Keratinocyte (primary cell): Measurements from ENCODE around the gene PAK2. TPM values are rescaled to one million over a fixed set of nuclear protein-coding genes. Genes with fewer than 3 reads are reported as not detected.

Experiments used
- DNase-seq: peaks from one replicate; pipeline ENCODE4 v3.0.0-alpha.2; 2011; ENCODE audit warnings: low read depth, missing footprints, low spot score
- FAIRE-seq: peaks from 2 replicates; lab custom pipeline; 2011; peaks lifted over from hg19 to GRCh38; lab: Jason Lieb, UNC
- H2AFZ ChIP-seq: 2 replicates; pipeline ENCODE4 v1.6.0; 2012; ENCODE audit warnings: low read length, control low read depth, inconsistent platforms; ENCODE audit not compliant: control insufficient read depth
- H3K27ac ChIP-seq: 2 replicates; pipeline ENCODE4 v1.5.1; 2011; ENCODE audit warnings: low read length; ENCODE audit not compliant: control insufficient read depth, insufficient read depth
- H3K27me3 ChIP-seq: 3 replicates; pipeline ENCODE4 v1.6.0; 2011; ENCODE audit warnings: low read length; ENCODE audit not compliant: control insufficient read depth, insufficient read depth; ENCODE audit errors: extremely low read depth
- H3K36me3 ChIP-seq, 2 experiments: 2 replicates in 1 of 2; 3 replicates in 1 of 2; pipeline ENCODE4 v1.5.1; 2011; ENCODE audit warnings: low read length in 2 of 2, mild to moderate bottlenecking in 1 of 2; ENCODE audit not compliant: control insufficient read depth in 2 of 2, insufficient read depth in 2 of 2; ENCODE audit errors: extremely low read depth in 1 of 2
- H3K4me1 ChIP-seq: 3 replicates; pipeline ENCODE4 v1.5.1; 2011; ENCODE audit warnings: low read length; ENCODE audit not compliant: control insufficient read depth, insufficient read depth; ENCODE audit errors: extremely low read depth
- H3K4me2 ChIP-seq: 3 replicates; pipeline ENCODE4 v1.6.0; 2011; ENCODE audit warnings: low read depth, low read length; ENCODE audit not compliant: control insufficient read depth, insufficient read depth; ENCODE audit errors: extremely low read depth
- H3K4me3 ChIP-seq, 3 experiments: fragments of 200-600 bp in 1 of 3; sonication (generic) in 1 of 3; 2 replicates in 2 of 3; 3 replicates in 1 of 3; pipeline ENCODE4 v1.5.1; 2011 to 2016; ENCODE audit warnings: low read length in 3 of 3, mild to moderate bottlenecking in 3 of 3, control low read depth in 2 of 3, inconsistent platforms in 1 of 3, low read depth in 1 of 3, mixed read lengths in 1 of 3, mixed run types in 1 of 3, moderate library complexity in 1 of 3; ENCODE audit not compliant: control insufficient read depth in 2 of 3, insufficient read depth in 2 of 3; ENCODE audit errors: extremely low read depth in 1 of 3
- H3K79me2 ChIP-seq: 2 replicates; pipeline ENCODE4 v1.6.0; 2012; ENCODE audit warnings: low read length; ENCODE audit not compliant: control insufficient read depth, insufficient read depth
- H3K9ac ChIP-seq: 3 replicates; pipeline ENCODE4 v1.6.0; 2011; ENCODE audit warnings: low read length; ENCODE audit not compliant: control insufficient read depth, insufficient read depth; ENCODE audit errors: extremely low read depth
- H3K9me1 ChIP-seq: 3 replicates; pipeline ENCODE4 v1.6.0; 2011; ENCODE audit warnings: low read length; ENCODE audit not compliant: control insufficient read depth, insufficient read depth; ENCODE audit errors: extremely low read depth
- H3K9me3 ChIP-seq: 2 replicates; pipeline ENCODE4 v1.5.1; 2012; ENCODE audit warnings: low read depth, low read length; ENCODE audit not compliant: control insufficient read depth
- H4K20me1 ChIP-seq: 3 replicates; pipeline ENCODE4 v1.6.0; 2011; ENCODE audit warnings: low read length; ENCODE audit not compliant: control insufficient read depth, insufficient read depth; ENCODE audit errors: extremely low read depth
- EZH2 ChIP-seq: IDR thresholded peaks from one replicate; pipeline ENCODE4 v1.6.1; 2012; ENCODE audit warnings: inconsistent platforms, mild to moderate bottlenecking, low read length, moderate library complexity
- dilution Hi-C: fragments of 300-500 bp; cut with MboI; formaldehyde crosslinking; loops from one replicate; pipeline ENCODE4 v1.7.0; 2020; ENCODE audit warnings: low sequenced_read_pairs; ENCODE audit not compliant: extremely low pct_ligation_motif_present
- polyA plus RNA-seq, 5 experiments: library from polyadenylated mRNA; depleted of rRNA in 3 of 5; stranded (reverse) in 3 of 5; stranded (forward) in 1 of 5; unstranded in 1 of 5; fragments of >200 nt; gene quantifications; 1 replicate in 1 of 5; 2 replicates in 3 of 5; 3 replicates in 1 of 5; pipeline versions ENCODE4 v1.2.1 to v1.2.3, GENCODE V29; 2011 to 2012; ENCODE audit warnings: missing spikeins in 2 of 5, low read depth in 1 of 5, low replicate concordance in 1 of 5
- TF ChIP-seq, protein P1 (sequence below), 3 experiments: IDR thresholded peaks in 1 of 3; conservative IDR thresholded peaks in 1 of 3; optimal IDR thresholded peaks in 1 of 3; 2 replicates in 2 of 3; 3 replicates in 1 of 3; pipeline versions ENCODE3 to v1.5.1; 2011; ENCODE audit warnings: low read length in 3 of 3, mild to moderate bottlenecking in 3 of 3, moderate library complexity in 2 of 3, control low read depth in 1 of 3, inconsistent platforms in 1 of 3; ENCODE audit not compliant: insufficient read depth in 2 of 3; ENCODE audit errors: extremely low read depth in 1 of 3

Gene PAK2
- polyA plus RNA-seq, 1 donor (not counting 4 experiments of a cell fraction or from before 2014, with no cell fraction given): 52.3 TPM

DNA sequence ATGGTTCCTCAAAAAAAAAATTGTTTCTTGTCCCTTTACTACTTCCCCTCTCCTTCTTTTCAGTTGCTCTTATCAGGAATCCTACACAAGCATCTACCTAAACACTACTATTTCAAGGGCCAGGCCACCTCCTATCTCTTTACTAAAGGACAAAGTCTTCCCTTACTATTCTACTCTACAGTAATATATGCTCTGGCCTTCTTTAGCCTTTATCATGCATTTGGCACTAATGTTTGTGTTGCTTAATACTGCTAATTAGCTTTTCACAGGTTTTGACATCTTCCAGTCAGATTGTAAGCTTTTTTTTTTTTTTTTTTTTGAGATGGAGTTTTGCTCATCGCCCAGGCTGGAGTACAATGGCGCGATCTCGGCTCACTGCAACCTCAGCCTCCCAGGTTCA, 32.9 kb upstream of the PAK2 start:
- peaks cover 24% of the 10 kb centered on the region for H3K4me1 ChIP-seq
- dilution Hi-C loops: no loop called here
- H3K79me2 ChIP-seq: no peaks in the 10 kb centered on the region
- no peak overlapping the region for H2AFZ ChIP-seq
- H3K36me3 ChIP-seq: no peaks in the 10 kb centered on the region
- no peak overlapping the region for H3K4me3 ChIP-seq
- H3K27ac ChIP-seq: no peak overlapping the region
- no peaks in the 10 kb centered on the region for H4K20me1 ChIP-seq
- no peaks in the 10 kb centered on the region for H3K27me3 ChIP-seq
- no peak for FAIRE-seq
- no peaks in the 10 kb centered on the region for H3K9me3 ChIP-seq
- no peak for DNase-seq
- no peak overlapping the region for H3K9ac ChIP-seq
- no peak for TF ChIP-seq EZH2
- TF ChIP-seq, protein P1, sequence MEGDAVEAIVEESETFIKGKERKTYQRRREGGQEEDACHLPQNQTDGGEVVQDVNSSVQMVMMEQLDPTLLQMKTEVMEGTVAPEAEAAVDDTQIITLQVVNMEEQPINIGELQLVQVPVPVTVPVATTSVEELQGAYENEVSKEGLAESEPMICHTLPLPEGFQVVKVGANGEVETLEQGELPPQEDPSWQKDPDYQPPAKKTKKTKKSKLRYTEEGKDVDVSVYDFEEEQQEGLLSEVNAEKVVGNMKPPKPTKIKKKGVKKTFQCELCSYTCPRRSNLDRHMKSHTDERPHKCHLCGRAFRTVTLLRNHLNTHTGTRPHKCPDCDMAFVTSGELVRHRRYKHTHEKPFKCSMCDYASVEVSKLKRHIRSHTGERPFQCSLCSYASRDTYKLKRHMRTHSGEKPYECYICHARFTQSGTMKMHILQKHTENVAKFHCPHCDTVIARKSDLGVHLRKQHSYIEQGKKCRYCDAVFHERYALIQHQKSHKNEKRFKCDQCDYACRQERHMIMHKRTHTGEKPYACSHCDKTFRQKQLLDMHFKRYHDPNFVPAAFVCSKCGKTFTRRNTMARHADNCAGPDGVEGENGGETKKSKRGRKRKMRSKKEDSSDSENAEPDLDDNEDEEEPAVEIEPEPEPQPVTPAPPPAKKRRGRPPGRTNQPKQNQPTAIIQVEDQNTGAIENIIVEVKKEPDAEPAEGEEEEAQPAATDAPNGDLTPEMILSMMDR (optimal IDR thresholded peaks at IDR 0.05 in 1 of 3, IDR thresholded peaks at IDR 0.05 in 1 of 3, conservative IDR thresholded peaks at IDR 0.05 in 1 of 3; ENCODE audit: extremely low read depth in 1 of 3, insufficient read depth in 2 of 3, low read length in 3 of 3): no peak
- no peaks in the 10 kb centered on the region for H3K9me1 ChIP-seq
- H3K4me2 ChIP-seq: no peak overlapping the region

GRCh38 chr3:196707566-196707965, 32.1 kb upstream of the PAK2 start:
- Histone ChIP-seq H3K27ac (no peak overlapping the region), H3K9ac (peak overlapping the region; percentile 2), H3K27me3 (no peaks in the 10 kb centered on the region), H3K36me3 (no peaks in the 10 kb centered on the region), H4K20me1 (no peaks in the 10 kb centered on the region), H3K9me3 (no peaks in the 10 kb centered on the region), H2AFZ (peak overlapping the region; percentile 12), H3K9me1 (no peaks in the 10 kb centered on the region), H3K4me1 (peaks cover 24% of the 10 kb centered on the region), H3K79me2 (no peaks in the 10 kb centered on the region), H3K4me2 (peak overlapping the region; percentile 75), H3K4me3 (no peak overlapping the region)
- FAIRE-seq (peak; percentile 88), DNase-seq (no peak)
- no peak for TF ChIP-seq EZH2
- TF ChIP-seq, protein P1 (optimal IDR thresholded peaks at IDR 0.05 in 1 of 3, IDR thresholded peaks at IDR 0.05 in 1 of 3, conservative IDR thresholded peaks at IDR 0.05 in 1 of 3; ENCODE audit: extremely low read depth in 1 of 3, insufficient read depth in 2 of 3, low read length in 3 of 3): no peak
- dilution Hi-C loops: no loop called here
